PFSK-1 (cell line): ENCODE data around the gene PRKCE.

Source experiments
- POLR2AphosphoS5 ChIP-seq: IDR thresholded peaks from 2 replicates; pipeline ENCODE4 v1.6.1; 2012; ENCODE audit warnings: low read depth, mild to moderate bottlenecking, control low read depth, low read length, moderate library complexity
- REST ChIP-seq, 2 experiments: IDR thresholded peaks; 2 replicates each; pipeline versions ENCODE4 v1.6.1 to v1.8.0; 2011 to 2012; ENCODE audit warnings: low read depth in 2 of 2, low read length in 2 of 2, control low read depth in 1 of 2, inconsistent platforms in 1 of 2, mild to moderate bottlenecking in 1 of 2, moderate library complexity in 1 of 2; ENCODE audit not compliant: insufficient read depth in 1 of 2
- SIN3A ChIP-seq: IDR thresholded peaks from 2 replicates; pipeline ENCODE4 v1.6.1; 2012; ENCODE audit warnings: mild to moderate bottlenecking, low read length, moderate library complexity, borderline replicate concordance; ENCODE audit not compliant: insufficient read depth

GRCh38 chr2:46184794-46185583, 533.5 kb downstream of the PRKCE start:
- TF ChIP-seq SIN3A (no peak), POLR2AphosphoS5 (no peak), REST (IDR thresholded peaks at IDR 0.05; ENCODE audit: insufficient read depth in 1 of 2, low read depth in 2 of 2, low read length in 2 of 2) (no peak)
